ENCODE data around the gene CTSD. TPM values are rescaled to one million over a fixed set of nuclear protein-coding genes. Genes with fewer than 3 reads are reported as not detected.
A peak's percentile ranks its signal among the peaks of the same experiment; 100 is the strongest.

Gene CTSD
- total RNA-seq, 1 donor from 2014 or later: 949 TPM

DNA sequence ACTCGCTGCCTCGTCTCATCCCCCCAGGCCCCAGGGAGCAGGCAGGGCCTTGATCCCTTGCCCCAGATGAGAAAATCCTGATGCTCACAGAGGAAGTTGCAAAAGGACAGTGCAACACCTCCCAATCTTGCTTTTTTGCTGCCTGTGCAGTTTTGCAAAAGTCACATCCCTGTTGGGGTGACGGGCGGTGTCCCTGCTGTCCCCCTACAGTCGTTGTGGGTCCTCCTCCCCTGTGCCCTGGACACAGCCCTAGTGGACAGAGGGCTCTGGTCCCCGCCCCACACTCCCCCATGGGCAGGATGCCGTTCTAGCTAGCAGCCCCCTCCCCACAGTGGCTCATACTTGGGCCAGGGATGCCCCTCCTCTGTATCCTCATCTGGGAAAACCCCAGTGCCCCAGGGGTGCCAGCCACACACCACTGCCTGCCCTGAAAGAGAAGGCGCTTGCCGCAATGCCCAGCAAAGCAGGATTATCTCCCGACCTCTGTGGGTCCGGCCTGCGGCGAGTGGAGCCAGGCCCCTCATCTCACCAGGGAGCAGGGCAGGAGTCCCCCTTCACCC is 18.4 kb upstream of the CTSD start:
- H3K36me3 Mint-ChIP-seq (ENCODE audit: low read depth): no peaks in the 10 kb centered on the region
- peaks cover 8% of the 10 kb centered on the region for H3K4me1 Mint-ChIP-seq (ENCODE audit: low read depth)

DNA sequence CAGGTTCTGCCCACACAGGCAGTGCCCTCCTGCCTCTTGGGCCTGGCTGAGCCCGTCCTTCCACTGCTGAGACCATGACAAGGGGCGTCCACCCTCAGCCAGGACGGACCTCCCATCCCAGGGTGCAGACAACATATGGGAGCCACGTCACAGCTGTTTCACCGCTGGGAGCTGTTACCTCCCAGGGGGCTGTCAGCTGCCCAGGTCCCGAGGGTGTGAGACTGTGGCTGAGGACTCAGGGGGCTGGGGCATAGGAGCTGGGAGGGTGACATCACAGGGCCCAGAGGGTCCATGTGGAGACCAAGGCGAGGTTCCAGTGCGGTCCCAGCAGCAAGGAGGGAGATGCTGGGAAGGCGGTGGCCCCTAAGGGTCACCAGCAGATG is 17.9 kb upstream of the CTSD start:
- Mint-ChIP-seq H3K9me3 (ENCODE audit: low read depth) (peaks cover 8% of the 10 kb centered on the region), H3K4me1 (ENCODE audit: low read depth) (peaks cover 8% of the 10 kb centered on the region), H3K27me3 (ENCODE audit: low read depth) (no peaks in the 10 kb centered on the region), H3K36me3 (ENCODE audit: low read depth) (no peaks in the 10 kb centered on the region), H3K27ac (ENCODE audit: unreplicated experiment) (no peak overlapping the region), H3K4me3 (ENCODE audit: unreplicated experiment) (no peak overlapping the region)
- TF ChIP-seq, protein P1, sequence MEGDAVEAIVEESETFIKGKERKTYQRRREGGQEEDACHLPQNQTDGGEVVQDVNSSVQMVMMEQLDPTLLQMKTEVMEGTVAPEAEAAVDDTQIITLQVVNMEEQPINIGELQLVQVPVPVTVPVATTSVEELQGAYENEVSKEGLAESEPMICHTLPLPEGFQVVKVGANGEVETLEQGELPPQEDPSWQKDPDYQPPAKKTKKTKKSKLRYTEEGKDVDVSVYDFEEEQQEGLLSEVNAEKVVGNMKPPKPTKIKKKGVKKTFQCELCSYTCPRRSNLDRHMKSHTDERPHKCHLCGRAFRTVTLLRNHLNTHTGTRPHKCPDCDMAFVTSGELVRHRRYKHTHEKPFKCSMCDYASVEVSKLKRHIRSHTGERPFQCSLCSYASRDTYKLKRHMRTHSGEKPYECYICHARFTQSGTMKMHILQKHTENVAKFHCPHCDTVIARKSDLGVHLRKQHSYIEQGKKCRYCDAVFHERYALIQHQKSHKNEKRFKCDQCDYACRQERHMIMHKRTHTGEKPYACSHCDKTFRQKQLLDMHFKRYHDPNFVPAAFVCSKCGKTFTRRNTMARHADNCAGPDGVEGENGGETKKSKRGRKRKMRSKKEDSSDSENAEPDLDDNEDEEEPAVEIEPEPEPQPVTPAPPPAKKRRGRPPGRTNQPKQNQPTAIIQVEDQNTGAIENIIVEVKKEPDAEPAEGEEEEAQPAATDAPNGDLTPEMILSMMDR (IDR thresholded peaks at IDR 0.05): no peak
- no peak for DNase-seq (ENCODE audit: low spot score)

More for the DNA sequence above, 18.4 kb upstream of the CTSD start:
- H3K4me3 Mint-ChIP-seq (ENCODE audit: unreplicated experiment): no peak overlapping the region
- peak; percentile 83 for DNase-seq (ENCODE audit: low spot score)
- no peaks in the 10 kb centered on the region for H3K27me3 Mint-ChIP-seq (ENCODE audit: low read depth)
- H3K9me3 Mint-ChIP-seq (ENCODE audit: low read depth): peaks cover 9% of the 10 kb centered on the region
- no peak overlapping the region for H3K27ac Mint-ChIP-seq (ENCODE audit: unreplicated experiment)
- TF ChIP-seq, protein P1 (IDR thresholded peaks at IDR 0.05): no peak

DNA sequence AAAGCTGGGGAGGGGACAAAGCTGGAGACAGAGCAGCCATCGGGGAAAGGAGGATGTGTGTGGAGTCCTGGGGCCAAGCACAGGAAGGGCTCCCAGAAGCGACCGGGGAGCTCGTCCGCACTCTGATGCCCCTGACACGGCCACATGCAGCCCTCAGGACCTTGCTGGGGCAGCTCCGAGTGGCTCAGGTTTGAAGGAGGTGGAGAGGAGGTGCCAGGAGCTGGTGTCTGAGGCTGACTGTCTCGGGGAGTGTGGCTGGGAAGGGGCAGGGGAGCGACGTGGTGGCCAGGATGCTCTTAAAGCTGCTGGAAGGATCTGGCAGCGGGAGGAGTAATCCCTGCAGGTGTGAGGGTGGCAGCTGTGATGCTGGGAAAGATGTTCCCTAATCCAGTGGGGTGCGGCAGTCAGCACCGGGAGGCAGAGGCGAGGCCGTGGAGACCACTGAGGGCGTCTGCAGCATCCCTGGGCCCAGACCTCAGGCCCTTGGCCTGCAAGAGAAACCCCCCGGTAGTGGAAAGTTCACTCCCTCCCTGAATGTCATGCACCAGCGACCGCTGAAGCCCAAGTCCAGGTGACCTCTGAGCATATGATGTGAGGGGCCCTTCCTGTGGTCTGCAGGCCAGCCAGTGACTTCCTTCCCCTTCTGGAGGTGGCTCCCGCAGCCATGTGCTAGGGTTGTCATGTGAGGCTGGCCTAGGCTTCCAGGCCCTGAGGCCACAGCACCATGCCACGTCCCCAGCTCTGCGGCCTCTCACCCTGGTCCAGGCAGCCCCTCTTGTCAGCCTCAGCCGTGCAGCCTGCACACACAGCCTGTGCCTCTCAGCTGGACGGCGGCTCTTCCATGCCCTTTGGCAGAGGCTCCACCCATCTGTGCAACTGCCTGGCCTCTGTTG is 17.2 kb upstream of the CTSD start:
- DNase-seq (ENCODE audit: low spot score): peak; percentile 85
- peaks cover 4% of the 10 kb centered on the region for H3K9me3 Mint-ChIP-seq (ENCODE audit: low read depth)
- TF ChIP-seq, protein P1 (IDR thresholded peaks at IDR 0.05): no peak
- H3K36me3 Mint-ChIP-seq (ENCODE audit: low read depth): no peaks in the 10 kb centered on the region
- H3K27ac Mint-ChIP-seq (ENCODE audit: unreplicated experiment): no peak overlapping the region
- H3K27me3 Mint-ChIP-seq (ENCODE audit: low read depth): no peaks in the 10 kb centered on the region
- H3K4me3 Mint-ChIP-seq (ENCODE audit: unreplicated experiment): no peak overlapping the region
- H3K4me1 Mint-ChIP-seq (ENCODE audit: low read depth): peaks cover 8% of the 10 kb centered on the region

DNA sequence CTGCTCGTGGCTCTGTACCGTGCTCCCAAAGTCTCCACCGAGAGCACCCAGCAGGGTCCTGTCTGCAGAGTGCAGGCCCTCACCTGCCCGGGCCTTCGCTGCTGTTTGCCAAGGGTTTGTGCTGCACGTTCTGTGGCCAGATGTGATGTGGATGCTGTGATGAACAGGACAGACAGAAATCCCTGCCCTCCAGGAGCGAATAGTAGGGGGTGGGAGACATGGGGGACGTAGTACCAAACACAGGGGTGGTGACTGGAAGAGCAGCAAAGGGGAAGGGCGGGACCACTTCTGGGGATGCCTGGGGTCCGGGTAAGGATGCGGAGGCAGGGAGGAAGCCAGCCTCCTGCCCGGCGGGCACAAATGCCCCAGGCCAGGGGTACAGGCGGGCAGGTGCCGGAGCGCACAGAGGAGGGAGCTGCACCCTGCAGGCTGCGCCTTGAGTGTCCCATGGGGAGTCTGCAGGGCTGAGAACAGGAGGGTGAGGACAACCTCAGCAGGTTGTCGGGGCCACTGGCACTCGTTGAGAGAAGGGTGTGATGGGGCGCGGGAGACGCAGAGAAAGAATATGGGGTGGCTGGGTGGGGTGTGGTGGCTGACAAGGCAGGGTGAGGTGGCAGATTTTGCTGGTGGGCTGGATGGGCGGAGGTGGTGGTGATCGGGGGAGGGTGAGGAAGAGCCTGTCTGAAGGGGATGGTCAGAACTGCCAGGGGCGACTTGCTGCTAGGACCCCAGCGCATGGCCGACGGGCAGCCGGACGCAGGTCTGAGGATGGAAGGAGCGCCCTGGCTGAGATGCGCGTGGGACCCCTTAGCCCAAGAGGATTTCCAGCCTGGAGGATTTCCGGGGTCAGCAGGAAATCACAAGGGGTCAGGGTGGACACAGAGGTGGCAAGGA is 16.3 kb upstream of the CTSD start:
- Mint-ChIP-seq H3K27ac (ENCODE audit: unreplicated experiment) (no peak overlapping the region), H3K27me3 (ENCODE audit: low read depth) (no peaks in the 10 kb centered on the region), H3K36me3 (ENCODE audit: low read depth) (no peaks in the 10 kb centered on the region), H3K4me1 (ENCODE audit: low read depth) (peaks cover 8% of the 10 kb centered on the region), H3K9me3 (ENCODE audit: low read depth) (peaks cover 3% of the 10 kb centered on the region), H3K4me3 (ENCODE audit: unreplicated experiment) (no peak overlapping the region)
- DNase-seq (ENCODE audit: low spot score): peak; percentile 86
- TF ChIP-seq, protein P1 (IDR thresholded peaks at IDR 0.05): no peak
